KOPT-K1 (cell line): ENCODE data around the gene MACROD2.

Experiments used
- H3K27ac ChIP-seq: fragments of 200-600 bp; sonication (generic); 2 replicates; pipeline ENCODE4 v1.5.1; 2016; ENCODE audit warnings: antibody characterized with exemption, mild to moderate bottlenecking, low read depth, low read length; ENCODE audit not compliant: poor library complexity, severe bottlenecking
- H3K36me3 ChIP-seq: fragments of 200-600 bp; sonication (generic); 2 replicates; pipeline ENCODE4 v1.5.1; 2017; ENCODE audit warnings: antibody characterized with exemption, mild to moderate bottlenecking, low read length, moderate library complexity; ENCODE audit not compliant: insufficient read depth
- H3K9me3 ChIP-seq: fragments of 200-600 bp; sonication (generic); 2 replicates; pipeline ENCODE4 v1.5.1; 2017; ENCODE audit warnings: antibody characterized with exemption, low read length, mild to moderate bottlenecking; ENCODE audit not compliant: insufficient read depth, poor library complexity, severe bottlenecking

MACROD2 gene

GRCh38 chr20:16054985-16055384, 2059.7 kb downstream of the MACROD2 start:
- no peaks in the 10 kb centered on the region for H3K9me3 ChIP-seq
- no peak overlapping the region for H3K27ac ChIP-seq
- no peaks in the 10 kb centered on the region for H3K36me3 ChIP-seq

- Histone ChIP-seq H3K36me3 (no peaks in the 10 kb centered on the region), H3K27ac (no peak overlapping the region), H3K9me3 (no peaks in the 10 kb centered on the region)
These were observed 2062.3 kb downstream of the MACROD2 start for GRCh38 chr20:16057651-16058050.

GRCh38 chr20:16058268-16058667, 2063.0 kb downstream of the MACROD2 start:
- Histone ChIP-seq H3K36me3 (no peaks in the 10 kb centered on the region), H3K27ac (no peak overlapping the region), H3K9me3 (no peaks in the 10 kb centered on the region)

- H3K27ac ChIP-seq: no peak overlapping the region
- no peaks in the 10 kb centered on the region for H3K36me3 ChIP-seq
- H3K9me3 ChIP-seq: no peaks in the 10 kb centered on the region
These were observed 2064.5 kb downstream of the MACROD2 start for GRCh38 chr20:16059841-16060240.

GRCh38 chr20:16061351-16061750, 2066.0 kb downstream of the MACROD2 start:
- Histone ChIP-seq H3K9me3 (no peaks in the 10 kb centered on the region), H3K36me3 (no peaks in the 10 kb centered on the region), H3K27ac (no peak overlapping the region)

- Histone ChIP-seq H3K9me3 (no peaks in the 10 kb centered on the region), H3K36me3 (no peaks in the 10 kb centered on the region), H3K27ac (no peak overlapping the region)
These were observed 2067.6 kb downstream of the MACROD2 start for GRCh38 chr20:16062661-16063581.

- no peaks in the 10 kb centered on the region for H3K36me3 ChIP-seq
- no peaks in the 10 kb centered on the region for H3K9me3 ChIP-seq
- H3K27ac ChIP-seq: no peak overlapping the region
These were observed 2068.6 kb downstream of the MACROD2 start for GRCh38 chr20:16063881-16064280.

GRCh38 chr20:16064989-16065707, 2069.8 kb downstream of the MACROD2 start:
- Histone ChIP-seq H3K9me3 (no peaks in the 10 kb centered on the region), H3K27ac (no peak overlapping the region), H3K36me3 (no peaks in the 10 kb centered on the region)

GRCh38 chr20:16066571-16066970, 2071.3 kb downstream of the MACROD2 start:
- Histone ChIP-seq H3K27ac (no peak overlapping the region), H3K9me3 (no peaks in the 10 kb centered on the region), H3K36me3 (no peaks in the 10 kb centered on the region)

GRCh38 chr20:16069389-16070010, 2074.2 kb downstream of the MACROD2 start:
- Histone ChIP-seq H3K9me3 (no peaks in the 10 kb centered on the region), H3K27ac (no peak overlapping the region), H3K36me3 (no peaks in the 10 kb centered on the region)

GRCh38 chr20:16072220-16072619, 2076.9 kb downstream of the MACROD2 start:
- H3K27ac ChIP-seq: no peak overlapping the region
- H3K36me3 ChIP-seq: no peaks in the 10 kb centered on the region
- no peaks in the 10 kb centered on the region for H3K9me3 ChIP-seq

GRCh38 chr20:16078172-16078898, 2083.0 kb downstream of the MACROD2 start:
- Histone ChIP-seq H3K27ac (no peak overlapping the region), H3K9me3 (no peaks in the 10 kb centered on the region), H3K36me3 (no peaks in the 10 kb centered on the region)

- Histone ChIP-seq H3K27ac (no peak overlapping the region), H3K9me3 (no peaks in the 10 kb centered on the region), H3K36me3 (no peaks in the 10 kb centered on the region)
These were observed 2086.1 kb downstream of the MACROD2 start for GRCh38 chr20:16081421-16081820.

- Histone ChIP-seq H3K9me3 (no peaks in the 10 kb centered on the region), H3K27ac (no peak overlapping the region)
These were observed 2086.8 kb downstream of the MACROD2 start for GRCh38 chr20:16082051-16082550.

More at GRCh38 chr20:16082051-16082550, 2086.8 kb downstream of the MACROD2 start:
- H3K36me3 ChIP-seq: no peaks in the 10 kb centered on the region
